ENCODE results near the gene DOK6. TPM values are rescaled to one million over a fixed set of nuclear protein-coding genes. Genes with fewer than 3 reads are reported as not detected.

Gene DOK6
- total RNA-seq, 1 experiment from 2014 or later: not detected

DNA sequence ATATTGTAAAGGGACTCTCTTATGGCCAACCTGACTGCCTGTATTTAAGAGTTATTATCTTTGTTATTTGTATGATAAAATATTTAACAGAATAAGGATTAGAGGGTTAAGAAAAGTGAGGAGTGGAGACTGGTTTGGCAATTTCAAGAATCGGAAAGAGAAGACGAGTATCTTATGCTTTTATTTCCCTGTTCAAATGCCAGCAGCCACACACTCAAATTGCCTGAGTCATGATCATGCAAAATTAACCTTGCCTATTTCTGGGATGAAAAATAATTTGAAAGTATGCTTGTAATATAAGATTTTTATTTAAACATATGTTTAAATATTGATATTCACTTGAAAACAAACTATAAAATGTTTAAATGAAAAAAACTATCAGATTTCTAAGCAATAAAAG lies 358.4 kb downstream of the DOK6 start:
- no peak overlapping the region for H3K4me3 ChIP-seq (ENCODE audit: low read length)
- no peak overlapping the region for H3K4me2 ChIP-seq (ENCODE audit: low read depth, low read length, poor library complexity, severe bottlenecking)
- no peaks in the 10 kb centered on the region for H3K79me2 ChIP-seq (ENCODE audit: low read length)
- no peaks in the 10 kb centered on the region for H3K27me3 ChIP-seq (ENCODE audit: low read length)
- H3K9me3 ChIP-seq (ENCODE audit: low read length): no peaks in the 10 kb centered on the region
- no peak overlapping the region for H2AFZ ChIP-seq (ENCODE audit: low read length)
- peaks cover 5% of the 10 kb centered on the region for H3K4me1 ChIP-seq (ENCODE audit: low read length)
- DNase-seq: no peak
- no peaks in the 10 kb centered on the region for H3K9me2 ChIP-seq (replicated peaks; ENCODE audit: insufficient read depth, low read length)
- no peak overlapping the region for H3K9ac ChIP-seq (ENCODE audit: low read length)
- H3K27ac ChIP-seq (ENCODE audit: low read length): no peak overlapping the region
- H4K20me1 ChIP-seq (ENCODE audit: insufficient read depth, low read depth, low read length): no peaks in the 10 kb centered on the region
- no peaks in the 10 kb centered on the region for H3K36me3 ChIP-seq (ENCODE audit: insufficient read depth, low read length)

DNA sequence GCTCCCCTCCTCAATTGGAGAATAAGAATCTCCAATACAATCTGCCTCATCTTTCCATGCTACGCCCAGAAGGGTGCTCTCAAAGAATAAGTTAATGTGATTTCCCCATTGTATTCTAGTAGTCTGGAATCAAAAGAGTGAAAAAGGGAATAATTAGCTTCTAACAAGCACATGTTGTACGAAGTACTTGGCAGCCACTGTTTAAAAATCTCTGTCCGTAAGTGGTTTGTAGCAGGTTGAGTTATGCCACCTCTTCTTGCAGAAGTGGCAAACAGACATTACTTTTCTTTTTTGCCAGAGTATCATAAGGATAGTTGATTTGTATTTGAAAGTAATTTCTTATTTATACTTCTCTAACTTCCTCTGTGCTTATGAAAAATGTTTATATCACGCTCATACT lies 362.3 kb downstream of the DOK6 start:
- no peak overlapping the region for H3K4me3 ChIP-seq (ENCODE audit: low read length)
- no peak overlapping the region for H2AFZ ChIP-seq (ENCODE audit: low read length)
- no peaks in the 10 kb centered on the region for H3K4me1 ChIP-seq (ENCODE audit: low read length)
- H3K27ac ChIP-seq (ENCODE audit: low read length): no peak overlapping the region
- no peaks in the 10 kb centered on the region for H4K20me1 ChIP-seq (ENCODE audit: insufficient read depth, low read depth, low read length)
- H3K4me2 ChIP-seq (ENCODE audit: low read depth, low read length, poor library complexity, severe bottlenecking): no peak overlapping the region
- no peaks in the 10 kb centered on the region for H3K9me3 ChIP-seq (ENCODE audit: low read length)
- no peaks in the 10 kb centered on the region for H3K9me2 ChIP-seq (replicated peaks; ENCODE audit: insufficient read depth, low read length)
- no peaks in the 10 kb centered on the region for H3K36me3 ChIP-seq (ENCODE audit: insufficient read depth, low read length)
- H3K9ac ChIP-seq (ENCODE audit: low read length): no peak overlapping the region
- no peaks in the 10 kb centered on the region for H3K79me2 ChIP-seq (ENCODE audit: low read length)
- DNase-seq: no peak
- H3K27me3 ChIP-seq (ENCODE audit: low read length): no peaks in the 10 kb centered on the region; the same call in 1 of the 2 replicates

DNA sequence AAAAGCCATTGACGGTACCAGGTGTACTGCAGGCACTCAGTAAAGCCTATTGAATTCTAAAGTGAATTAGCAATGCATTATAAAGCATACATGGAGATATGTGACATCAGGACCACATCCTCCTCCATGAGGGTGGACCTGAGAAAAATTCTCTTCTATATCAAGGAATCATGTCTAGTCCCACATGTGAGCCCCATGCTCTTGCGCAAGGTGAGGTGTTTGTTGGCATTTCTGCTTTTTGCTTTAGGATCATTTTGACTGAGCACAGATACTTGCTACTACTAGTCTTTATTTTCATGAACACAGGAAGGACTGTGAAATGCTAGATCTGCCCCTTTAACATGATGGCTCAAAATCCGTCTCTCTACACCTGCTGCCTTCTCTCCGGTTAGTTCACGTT lies 363.1 kb downstream of the DOK6 start:
- H3K9me2 ChIP-seq (replicated peaks; ENCODE audit: insufficient read depth, low read length): no peaks in the 10 kb centered on the region
- H3K79me2 ChIP-seq (ENCODE audit: low read length): no peaks in the 10 kb centered on the region
- H3K27ac ChIP-seq (ENCODE audit: low read length): no peak overlapping the region
- H3K9ac ChIP-seq (ENCODE audit: low read length): no peak overlapping the region
- no peaks in the 10 kb centered on the region for H3K9me3 ChIP-seq (ENCODE audit: low read length)
- no peak overlapping the region for H3K4me2 ChIP-seq (ENCODE audit: low read depth, low read length, poor library complexity, severe bottlenecking)
- no peak overlapping the region for H2AFZ ChIP-seq (ENCODE audit: low read length)
- H3K4me1 ChIP-seq (ENCODE audit: low read length): no peaks in the 10 kb centered on the region
- no peaks in the 10 kb centered on the region for H3K36me3 ChIP-seq (ENCODE audit: insufficient read depth, low read length)
- H4K20me1 ChIP-seq (ENCODE audit: insufficient read depth, low read depth, low read length): no peaks in the 10 kb centered on the region
- no peak overlapping the region for H3K4me3 ChIP-seq (ENCODE audit: low read length)
- no peak for DNase-seq
- no peaks in the 10 kb centered on the region; the same call in 1 of the 2 replicates for H3K27me3 ChIP-seq (ENCODE audit: low read length)

DNA sequence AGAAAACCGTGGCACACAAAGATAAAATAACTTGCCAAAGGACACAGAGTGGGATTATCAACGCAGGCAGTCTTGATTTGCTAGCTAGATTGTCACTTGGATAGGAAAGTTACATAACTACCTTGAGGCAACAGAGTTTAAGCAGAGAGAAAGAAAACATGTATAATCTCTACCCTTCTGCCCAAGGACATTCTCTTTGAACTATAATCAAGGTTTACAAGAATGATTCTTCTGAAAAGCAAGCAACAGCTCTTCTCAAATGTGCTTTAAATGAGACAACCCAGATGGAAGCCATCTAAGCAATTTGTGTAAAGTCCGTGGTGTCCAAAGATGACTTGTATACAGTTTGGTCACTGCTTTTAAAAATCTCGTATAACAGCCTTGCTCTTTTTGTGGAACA lies 369.6 kb downstream of the DOK6 start:
- Histone ChIP-seq H3K9me2 (replicated peaks; ENCODE audit: insufficient read depth, low read length) (no peaks in the 10 kb centered on the region), H3K79me2 (ENCODE audit: low read length) (no peaks in the 10 kb centered on the region), H3K27me3 (ENCODE audit: low read length) (no peaks in the 10 kb centered on the region; the same call in 1 of the 2 replicates), H3K9me3 (ENCODE audit: low read length) (no peaks in the 10 kb centered on the region), H3K4me2 (ENCODE audit: low read depth, low read length, poor library complexity, severe bottlenecking) (no peak overlapping the region), H3K4me1 (ENCODE audit: low read length) (no peaks in the 10 kb centered on the region), H3K27ac (ENCODE audit: low read length) (no peak overlapping the region), H3K36me3 (ENCODE audit: insufficient read depth, low read length) (no peaks in the 10 kb centered on the region), H3K9ac (ENCODE audit: low read length) (no peak overlapping the region), H3K4me3 (ENCODE audit: low read length) (no peak overlapping the region), H2AFZ (ENCODE audit: low read length) (no peak overlapping the region), H4K20me1 (ENCODE audit: insufficient read depth, low read depth, low read length) (no peaks in the 10 kb centered on the region)
- DNase-seq: no peak

DNA sequence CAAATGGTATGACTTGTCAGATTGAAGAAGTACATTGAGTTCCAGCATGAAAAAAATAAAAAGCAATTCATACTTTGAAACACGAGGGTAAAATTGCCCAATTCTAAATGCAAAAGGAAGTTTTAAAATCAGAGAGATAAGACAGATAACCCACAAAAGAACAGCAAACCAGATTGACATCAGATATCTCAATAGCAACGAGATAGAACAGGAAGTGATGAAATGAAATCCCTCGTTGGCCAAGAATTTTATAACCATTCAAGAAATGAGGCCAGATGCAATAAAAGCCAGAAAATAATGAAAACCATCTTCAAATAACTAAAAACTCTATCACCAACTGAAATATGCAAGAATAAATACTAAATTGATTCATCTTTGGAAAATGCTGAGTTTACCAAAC lies 374.1 kb downstream of the DOK6 start:
- no peak overlapping the region for H2AFZ ChIP-seq (ENCODE audit: low read length)
- no peak overlapping the region for H3K27ac ChIP-seq (ENCODE audit: low read length)
- no peak for DNase-seq
- no peaks in the 10 kb centered on the region for H3K9me2 ChIP-seq (replicated peaks; ENCODE audit: insufficient read depth, low read length)
- no peak overlapping the region for H3K4me3 ChIP-seq (ENCODE audit: low read length)
- no peaks in the 10 kb centered on the region for H3K9me3 ChIP-seq (ENCODE audit: low read length)
- H3K79me2 ChIP-seq (ENCODE audit: low read length): no peaks in the 10 kb centered on the region
- no peaks in the 10 kb centered on the region for H4K20me1 ChIP-seq (ENCODE audit: insufficient read depth, low read depth, low read length)
- no peaks in the 10 kb centered on the region for H3K36me3 ChIP-seq (ENCODE audit: insufficient read depth, low read length)
- no peak overlapping the region for H3K4me2 ChIP-seq (ENCODE audit: low read depth, low read length, poor library complexity, severe bottlenecking)
- no peak overlapping the region for H3K9ac ChIP-seq (ENCODE audit: low read length)
- no peaks in the 10 kb centered on the region for H3K4me1 ChIP-seq (ENCODE audit: low read length)
- no peaks in the 10 kb centered on the region for H3K27me3 ChIP-seq (ENCODE audit: low read length)

DNA sequence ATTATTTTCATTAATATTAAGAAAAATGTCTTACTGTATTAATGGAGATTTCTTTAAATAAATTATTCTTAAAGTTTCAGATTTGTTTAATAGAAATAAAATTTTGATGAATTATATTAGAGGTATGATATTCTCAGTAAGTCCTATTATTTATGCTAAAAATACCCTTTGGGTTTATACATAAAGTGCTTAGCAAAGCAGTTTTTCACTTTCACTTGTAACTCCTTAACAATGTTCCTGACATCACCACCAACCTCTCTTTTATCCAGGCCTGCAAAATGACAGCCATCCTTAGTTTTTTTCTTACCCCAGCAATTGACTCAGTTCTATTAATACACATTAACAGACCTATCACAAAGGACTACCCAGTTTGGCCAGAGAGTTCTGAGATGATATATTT lies 376.6 kb downstream of the DOK6 start:
- H3K27ac ChIP-seq (ENCODE audit: low read length): no peak overlapping the region
- H3K9me2 ChIP-seq (replicated peaks; ENCODE audit: insufficient read depth, low read length): no peaks in the 10 kb centered on the region
- H3K4me3 ChIP-seq (ENCODE audit: low read length): no peak overlapping the region
- no peaks in the 10 kb centered on the region for H4K20me1 ChIP-seq (ENCODE audit: insufficient read depth, low read depth, low read length)
- H3K4me2 ChIP-seq (ENCODE audit: low read depth, low read length, poor library complexity, severe bottlenecking): no peak overlapping the region
- no peak overlapping the region for H3K9ac ChIP-seq (ENCODE audit: low read length)
- H3K4me1 ChIP-seq (ENCODE audit: low read length): no peaks in the 10 kb centered on the region
- H3K36me3 ChIP-seq (ENCODE audit: insufficient read depth, low read length): no peaks in the 10 kb centered on the region
- no peaks in the 10 kb centered on the region for H3K27me3 ChIP-seq (ENCODE audit: low read length)
- no peak overlapping the region for H2AFZ ChIP-seq (ENCODE audit: low read length)
- no peak for DNase-seq
- no peaks in the 10 kb centered on the region for H3K79me2 ChIP-seq (ENCODE audit: low read length)
- no peaks in the 10 kb centered on the region for H3K9me3 ChIP-seq (ENCODE audit: low read length)

DNA sequence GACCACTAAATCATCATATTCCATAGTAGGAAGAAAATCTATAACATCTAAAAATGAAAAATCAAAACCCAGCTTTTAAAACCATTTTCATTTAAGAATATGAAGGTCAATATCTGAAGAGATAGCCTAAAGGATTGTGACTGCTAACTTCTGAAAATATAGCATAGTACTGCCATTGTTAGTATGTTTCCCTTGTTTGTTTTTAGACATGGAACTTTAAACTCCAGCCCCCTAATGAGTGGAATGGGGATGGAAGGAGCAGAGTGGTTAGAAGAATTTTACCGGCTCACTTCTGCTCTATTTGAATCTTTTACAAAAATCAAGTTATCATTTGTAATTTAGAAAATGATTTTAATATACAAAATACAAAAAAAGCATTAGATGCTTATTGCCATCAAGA lies 378.0 kb downstream of the DOK6 start:
- Histone ChIP-seq H3K9ac (ENCODE audit: low read length) (no peak overlapping the region), H3K4me2 (ENCODE audit: low read depth, low read length, poor library complexity, severe bottlenecking) (no peak overlapping the region), H3K4me1 (ENCODE audit: low read length) (no peaks in the 10 kb centered on the region), H3K4me3 (ENCODE audit: low read length) (no peak overlapping the region), H3K9me2 (replicated peaks; ENCODE audit: insufficient read depth, low read length) (no peaks in the 10 kb centered on the region), H3K79me2 (ENCODE audit: low read length) (no peaks in the 10 kb centered on the region), H2AFZ (ENCODE audit: low read length) (no peak overlapping the region), H4K20me1 (ENCODE audit: insufficient read depth, low read depth, low read length) (no peaks in the 10 kb centered on the region), H3K9me3 (ENCODE audit: low read length) (no peaks in the 10 kb centered on the region), H3K27ac (ENCODE audit: low read length) (no peak overlapping the region), H3K36me3 (ENCODE audit: insufficient read depth, low read length) (no peaks in the 10 kb centered on the region), H3K27me3 (ENCODE audit: low read length) (no peaks in the 10 kb centered on the region)
- DNase-seq: no peak

DNA sequence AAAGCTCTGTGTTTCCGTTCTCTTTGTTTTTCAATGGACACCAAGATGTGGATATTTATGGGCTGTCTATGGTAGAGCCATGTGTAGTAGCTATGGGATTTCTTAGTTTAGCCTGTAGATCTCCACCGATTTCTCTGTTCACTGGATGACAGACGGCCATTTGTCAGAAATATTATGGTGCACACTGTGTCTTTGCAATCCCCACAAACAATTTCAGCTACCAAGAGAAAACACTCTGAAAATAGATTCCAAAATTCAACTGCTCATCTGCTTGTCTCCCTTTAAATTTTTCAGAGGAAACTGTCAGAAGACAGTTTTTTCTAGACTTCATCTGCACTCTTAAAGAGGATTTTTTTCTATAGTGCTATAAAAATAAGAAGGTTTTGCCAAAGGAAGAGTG lies 380.2 kb downstream of the DOK6 start:
- H3K27me3 ChIP-seq (ENCODE audit: low read length): no peaks in the 10 kb centered on the region
- H3K36me3 ChIP-seq (ENCODE audit: insufficient read depth, low read length): no peaks in the 10 kb centered on the region
- H3K9me2 ChIP-seq (replicated peaks; ENCODE audit: insufficient read depth, low read length): no peaks in the 10 kb centered on the region
- H4K20me1 ChIP-seq (ENCODE audit: insufficient read depth, low read depth, low read length): no peaks in the 10 kb centered on the region
- DNase-seq: no peak
- no peak overlapping the region for H3K9ac ChIP-seq (ENCODE audit: low read length)
- no peak overlapping the region for H3K4me3 ChIP-seq (ENCODE audit: low read length)
- H3K27ac ChIP-seq (ENCODE audit: low read length): no peak overlapping the region
- H3K79me2 ChIP-seq (ENCODE audit: low read length): no peaks in the 10 kb centered on the region
- no peak overlapping the region for H2AFZ ChIP-seq (ENCODE audit: low read length)
- no peak overlapping the region for H3K4me2 ChIP-seq (ENCODE audit: low read depth, low read length, poor library complexity, severe bottlenecking)
- no peaks in the 10 kb centered on the region for H3K4me1 ChIP-seq (ENCODE audit: low read length)
- no peaks in the 10 kb centered on the region for H3K9me3 ChIP-seq (ENCODE audit: low read length)

DNA sequence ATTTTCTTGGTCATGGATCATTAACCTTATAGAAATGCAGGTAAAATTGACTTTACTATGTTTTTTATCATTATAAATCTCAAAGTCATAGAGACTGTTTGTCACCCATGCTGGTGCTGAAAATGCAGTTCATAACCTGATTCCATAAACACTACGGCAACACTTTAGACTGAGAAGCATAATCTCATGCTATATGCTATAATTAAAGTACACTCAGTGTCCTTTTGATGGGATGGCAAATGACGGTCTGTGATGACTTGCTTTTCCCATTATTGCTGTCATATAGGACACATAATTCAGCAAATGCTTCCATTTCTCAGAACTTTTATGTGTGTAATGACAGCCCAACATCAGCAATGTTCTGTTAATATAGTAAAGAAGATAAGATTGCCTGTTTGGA lies 384.1 kb downstream of the DOK6 start:
- H3K27me3 ChIP-seq (ENCODE audit: low read length): no peaks in the 10 kb centered on the region

More for the DNA sequence above, 384.1 kb downstream of the DOK6 start:
- H3K4me1 ChIP-seq (ENCODE audit: low read length): no peaks in the 10 kb centered on the region
- H3K79me2 ChIP-seq (ENCODE audit: low read length): no peaks in the 10 kb centered on the region
- H3K4me3 ChIP-seq (ENCODE audit: low read length): no peak overlapping the region
- no peak for DNase-seq
- no peaks in the 10 kb centered on the region for H3K9me3 ChIP-seq (ENCODE audit: low read length)
- no peak overlapping the region for H3K4me2 ChIP-seq (ENCODE audit: low read depth, low read length, poor library complexity, severe bottlenecking)
- no peak overlapping the region for H3K27ac ChIP-seq (ENCODE audit: low read length)
- no peaks in the 10 kb centered on the region for H4K20me1 ChIP-seq (ENCODE audit: insufficient read depth, low read depth, low read length)
- H3K9ac ChIP-seq (ENCODE audit: low read length): no peak overlapping the region
- H2AFZ ChIP-seq (ENCODE audit: low read length): no peak overlapping the region
- no peaks in the 10 kb centered on the region for H3K9me2 ChIP-seq (replicated peaks; ENCODE audit: insufficient read depth, low read length)
- no peaks in the 10 kb centered on the region for H3K36me3 ChIP-seq (ENCODE audit: insufficient read depth, low read length)
